Measurements from ENCODE around the gene SYT1. TPM values are rescaled to one million over a fixed set of nuclear protein-coding genes. Genes with fewer than 3 reads are reported as not detected.

The SYT1 gene
- total RNA-seq, 6 donors from 2014 or later = 0.52 to 0.67 (median 0.59) TPM; not detected in 3

GRCh38 chr12:79413796-79414195 lies 549.2 kb downstream of the SYT1 start:
- H3K9me3 ChIP-seq = no peaks in the 10 kb centered on the region
- no peaks in the 10 kb centered on the region for H3K4me1 ChIP-seq
- no peaks in the 10 kb centered on the region for H3K27me3 ChIP-seq
- no peak overlapping the region for H3K27ac ChIP-seq
- no peak for ATAC-seq (ENCODE audit: low FRiP score in 2 of 2)
- TF ChIP-seq CTCF (IDR thresholded peaks at IDR 0.05) (no peak), EP300 (IDR thresholded peaks at IDR 0.05) (no peak), POLR2AphosphoS5 (IDR thresholded peaks at IDR 0.05) (no peak), POLR2A (IDR thresholded peaks at IDR 0.05) (no peak)
- no peaks in the 10 kb centered on the region for H3K36me3 ChIP-seq
- no peak overlapping the region for H3K4me3 ChIP-seq
- no peak for DNase-seq

- H3K27ac ChIP-seq = no peak overlapping the region
- no peaks in the 10 kb centered on the region for H3K4me1 ChIP-seq
- H3K36me3 ChIP-seq = no peaks in the 10 kb centered on the region
- no peaks in the 10 kb centered on the region for H3K9me3 ChIP-seq
- WGBS, 2 donors = 77 to 79% methylated on average over 2 of the region's 2 CpGs
- no peak for TF ChIP-seq EP300 (IDR thresholded peaks at IDR 0.05)
- ATAC-seq (ENCODE audit: low FRiP score in 2 of 2) = no peak
- no peak overlapping the region for H3K4me3 ChIP-seq
- DNase-seq = no peak
- H3K27me3 ChIP-seq = no peaks in the 10 kb centered on the region
Measured at GRCh38 chr12:79414252-79414651, 549.7 kb downstream of the SYT1 start.

GRCh38 chr12:79415321-79415720 lies 550.7 kb downstream of the SYT1 start:
- H3K9me3 ChIP-seq = no peaks in the 10 kb centered on the region
- ATAC-seq (ENCODE audit: low FRiP score in 2 of 2) (no peak), DNase-seq (no peak)
- no peak overlapping the region for H3K27ac ChIP-seq
- peaks cover 0 to under 1% (median 0%) of the 10 kb centered on the region in 4 donors for H3K4me1 ChIP-seq
- H3K27me3 ChIP-seq = no peaks in the 10 kb centered on the region
- H3K36me3 ChIP-seq = no peaks in the 10 kb centered on the region
- H3K4me3 ChIP-seq = no peak overlapping the region
- no peak for TF ChIP-seq CTCF (IDR thresholded peaks at IDR 0.05)
- TF ChIP-seq POLR2A (IDR thresholded peaks at IDR 0.05) = no peak
- no peak for TF ChIP-seq POLR2AphosphoS5 (IDR thresholded peaks at IDR 0.05)
- no peak for TF ChIP-seq EP300 (IDR thresholded peaks at IDR 0.05)
- WGBS, 2 donors = 49 to 55% methylated on average over 2 of the region's 2 CpGs

GRCh38 chr12:79415746-79416435 lies 551.3 kb downstream of the SYT1 start:
- 54 to 61% methylated on average over 5 of the region's 5 CpGs for WGBS, 2 donors
- DNase-seq (peak in 1 of 2 donors; percentile 21), ATAC-seq (ENCODE audit: low FRiP score in 2 of 2) (no peak)
- Histone ChIP-seq H3K27ac (no peak overlapping the region), H3K4me3 (no peak overlapping the region), H3K4me1 (peaks cover 0 to 5% (median 0%) of the 10 kb centered on the region in 4 donors), H3K36me3 (no peaks in the 10 kb centered on the region), H3K27me3 (no peaks in the 10 kb centered on the region), H3K9me3 (no peaks in the 10 kb centered on the region)
- TF ChIP-seq POLR2A (IDR thresholded peaks at IDR 0.05) (no peak), POLR2AphosphoS5 (IDR thresholded peaks at IDR 0.05) (no peak), EP300 (IDR thresholded peaks at IDR 0.05) (no peak), CTCF (IDR thresholded peaks at IDR 0.05) (no peak)

- Histone ChIP-seq H3K4me1 (peaks cover 0 to 10% (median 0%) of the 10 kb centered on the region in 4 donors), H3K9me3 (no peaks in the 10 kb centered on the region), H3K36me3 (no peaks in the 10 kb centered on the region), H3K4me3 (no peak overlapping the region), H3K27ac (no peak overlapping the region), H3K27me3 (no peaks in the 10 kb centered on the region)
- peak; percentile 64 to 77 for ATAC-seq (ENCODE audit: low FRiP score in 2 of 2)
- no peak for DNase-seq
- no peak for TF ChIP-seq EP300 (IDR thresholded peaks at IDR 0.05)
- peak in 3 of 6 experiments; percentile 55 to 57 (median 57) for TF ChIP-seq CTCF (IDR thresholded peaks at IDR 0.05)
- no peak for TF ChIP-seq POLR2AphosphoS5 (IDR thresholded peaks at IDR 0.05)
- no peak for TF ChIP-seq POLR2A (IDR thresholded peaks at IDR 0.05)
Measured at GRCh38 chr12:79420146-79420618, 555.6 kb downstream of the SYT1 start.

Data from upper lobe of left lung (tissue), 6 donors.